Activated CD4-positive, alpha-beta T cell treated with anti-CD3 and anti-CD28 coated beads, Interleukin-2, Interleukin-4, amounts not matched to agents 100 ng/mL and 50 ng/mL, durations not matched to agents 16 hours and 8 hours (primary cell): ENCODE results near the gene OR1A1.
"Not testable (repeated sequence)": the region's sequence is repeated elsewhere in the genome, so short reads cannot be mapped to it uniquely, and the experiment has no call there.

Experiments
- DNase-seq: peaks from one replicate; pipeline ENCODE4 v3.0.0-alpha.2; 2020; ENCODE audit warnings: low spot score

OR1A1 gene, protein sequence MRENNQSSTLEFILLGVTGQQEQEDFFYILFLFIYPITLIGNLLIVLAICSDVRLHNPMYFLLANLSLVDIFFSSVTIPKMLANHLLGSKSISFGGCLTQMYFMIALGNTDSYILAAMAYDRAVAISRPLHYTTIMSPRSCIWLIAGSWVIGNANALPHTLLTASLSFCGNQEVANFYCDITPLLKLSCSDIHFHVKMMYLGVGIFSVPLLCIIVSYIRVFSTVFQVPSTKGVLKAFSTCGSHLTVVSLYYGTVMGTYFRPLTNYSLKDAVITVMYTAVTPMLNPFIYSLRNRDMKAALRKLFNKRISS

GRCh38 chr17:3207367-3207766 is at the start of gene OR1A1:
TSS of gene OR1A1 (plus strand) at chr17:3207667. CDS start at chr17:3215621, 7,954 bp downstream.
- no peak for DNase-seq

GRCh38 chr17:3167574-3167973 is 39.9 kb upstream of the OR1A1 start:
- no peak for DNase-seq

DNA sequence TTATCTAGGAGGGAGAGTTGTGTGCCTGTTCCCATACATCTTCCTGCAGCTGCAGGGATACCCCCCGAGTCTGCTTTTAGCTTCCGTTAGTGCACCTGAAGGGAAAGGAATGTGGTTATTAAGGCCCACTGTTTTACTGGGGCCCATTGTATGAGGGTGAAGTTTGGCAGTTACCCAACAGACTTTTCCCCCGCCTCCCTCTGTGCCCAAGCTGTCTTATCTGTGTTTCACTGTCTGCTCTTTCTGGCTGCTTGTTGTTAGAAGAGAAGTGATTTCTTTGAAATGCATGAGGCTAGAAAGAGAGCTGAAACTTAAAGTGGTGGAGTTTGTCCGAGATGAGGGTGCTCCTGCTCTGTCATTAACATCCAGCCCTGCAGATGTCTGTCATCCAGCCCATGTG is 17.5 kb upstream of the OR1A1 start:
- DNase-seq, result no peak

GRCh38 chr17:3197219-3197618 is 10.2 kb upstream of the OR1A1 start, which contains the start of gene OR1A2:
TSS of gene OR1A2 (plus strand) at chr17:3197519. CDS start at chr17:3197519, 0 bp downstream.
- DNase-seq, result no peak

- DNase-seq, result no peak
Measured at GRCh38 chr17:3208484-3208883, 1.0 kb downstream of the OR1A1 start.

GRCh38 chr17:3213001-3213400 is 5.5 kb downstream of the OR1A1 start:
- no peak for DNase-seq

- DNase-seq, result no peak
Measured at GRCh38 chr17:3213587-3213986, 6.1 kb downstream of the OR1A1 start.

- DNase-seq, result not testable (repeated sequence)
Measured at GRCh38 chr17:3219978-3220377, 12.5 kb downstream of the OR1A1 start.

DNA sequence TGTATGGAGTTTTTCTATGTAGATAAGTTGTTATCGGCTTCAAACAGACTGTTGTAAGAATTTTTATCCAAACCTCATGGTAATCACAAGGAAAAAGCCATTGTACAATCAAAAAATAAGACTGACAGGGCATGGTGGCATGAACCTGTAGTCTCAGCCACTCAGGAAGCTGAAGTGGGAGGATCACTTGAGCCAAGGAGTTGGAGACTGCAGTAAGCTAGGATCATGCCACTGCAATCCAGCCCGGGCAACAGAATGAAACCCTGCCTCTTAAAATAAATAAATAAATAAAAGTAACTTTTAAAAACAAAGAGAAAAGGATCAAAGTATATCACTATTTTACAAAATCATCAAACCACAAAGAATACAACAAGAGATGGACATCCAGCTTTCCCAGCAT is 14.4 kb downstream of the OR1A1 start:
- DNase-seq, result no peak

DNA sequence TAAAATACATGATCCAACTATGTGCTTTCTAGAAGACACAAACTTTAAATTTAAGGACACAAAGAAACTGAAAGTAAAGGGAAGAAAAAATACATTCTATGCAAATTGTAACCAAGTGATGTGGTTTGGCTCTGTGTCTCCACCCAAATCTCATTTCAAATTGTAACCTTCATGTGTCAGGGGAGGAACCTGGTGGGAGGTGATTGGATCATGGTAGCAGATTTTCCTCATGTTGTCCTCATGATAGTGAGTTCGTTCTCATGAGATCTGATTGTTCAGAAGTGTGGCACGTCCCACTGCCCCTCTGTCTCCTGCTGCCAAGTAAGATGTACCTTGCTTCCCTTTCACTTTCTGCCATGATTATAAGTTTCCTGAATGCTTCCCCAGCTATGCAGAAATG is 15.0 kb downstream of the OR1A1 start:
- no peak for DNase-seq

- DNase-seq, result not testable (repeated sequence)
Measured at GRCh38 chr17:3224721-3225352, 17.4 kb downstream of the OR1A1 start.

GRCh38 chr17:3232300-3232699 is 24.8 kb downstream of the OR1A1 start:
- not testable (repeated sequence) for DNase-seq

GRCh38 chr17:3238685-3239084 is 31.2 kb downstream of the OR1A1 start:
- not testable (repeated sequence) for DNase-seq

- not testable (repeated sequence) for DNase-seq
Measured at GRCh38 chr17:3241044-3241443, 33.6 kb downstream of the OR1A1 start.

- not testable (repeated sequence) for DNase-seq
Measured at GRCh38 chr17:3244841-3245240, 37.4 kb downstream of the OR1A1 start.

GRCh38 chr17:3249013-3249412 is 41.5 kb downstream of the OR1A1 start:
- not testable (repeated sequence) for DNase-seq

DNA sequence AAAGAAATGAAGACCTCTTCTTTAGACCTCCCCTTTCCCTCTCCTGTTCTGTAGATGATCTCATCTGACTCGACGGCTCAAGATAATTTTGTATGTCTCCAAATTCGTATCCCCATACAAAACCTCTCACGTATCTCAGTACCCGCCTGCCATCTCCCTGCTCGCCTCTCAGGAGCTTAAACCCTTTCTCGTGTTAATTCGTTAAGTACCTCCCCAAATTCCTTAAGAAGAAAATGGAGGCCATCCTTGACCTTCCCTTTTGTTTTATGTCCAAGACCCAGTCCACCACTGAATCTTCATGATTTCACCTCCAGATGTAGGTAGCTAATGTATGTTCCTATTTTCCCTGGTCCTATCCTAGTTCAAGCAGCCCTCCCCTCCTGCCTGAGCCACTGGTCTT is 49.1 kb downstream of the OR1A1 start:
- DNase-seq, result no peak

- no peak for DNase-seq
Measured at GRCh38 chr17:3260163-3260562, 52.7 kb downstream of the OR1A1 start.

DNA sequence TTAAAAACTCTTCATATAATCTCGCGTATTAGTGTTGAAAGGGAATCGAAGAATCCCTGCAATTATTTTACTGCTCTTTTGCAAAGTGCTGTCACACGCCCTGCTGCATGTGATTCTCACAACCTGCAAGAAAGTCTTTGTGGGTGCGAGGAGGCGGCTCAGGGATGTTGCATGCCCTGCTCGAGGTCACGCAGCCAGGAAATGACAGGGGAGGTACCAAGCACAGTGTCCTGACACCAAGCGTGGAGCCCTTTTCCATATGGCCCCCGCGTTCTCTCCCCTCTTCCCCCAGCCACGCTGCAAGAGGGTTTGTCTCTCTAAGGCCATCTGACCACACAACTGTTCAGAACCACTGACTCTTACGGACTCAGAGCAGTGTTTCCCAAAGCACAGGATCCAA is 53.1 kb downstream of the OR1A1 start:
- DNase-seq, result no peak
